Posterior cingulate gyrus (tissue), 11 donors: ENCODE data around the gene IFFO2.

Experiments
- DNase-seq, 10 donors: peaks; one replicate each; pipeline versions ENCODE4 v3.0.0 to v3.0.0-alpha.2; 2020 to 2021; ENCODE audit warnings: mixed read lengths in 3 of 10
- intact Hi-C: fragments of 100-400 bp; cut with DNase I; formaldehyde crosslinking; loops from one replicate; pipeline ENCODE4 v1.15.1; 2023

Gene IFFO2

GRCh38 chr1:18954270-18955071, 2.0 kb downstream of the IFFO2 start:
- intact Hi-C loops: loop anchor here (5.0 kb wide), 2 partner anchors 32 to 42 kb away; no protein-coding TSS in a partner anchor
- peak in 2 of 10 donors; percentile 28 to 36 for DNase-seq

DNA sequence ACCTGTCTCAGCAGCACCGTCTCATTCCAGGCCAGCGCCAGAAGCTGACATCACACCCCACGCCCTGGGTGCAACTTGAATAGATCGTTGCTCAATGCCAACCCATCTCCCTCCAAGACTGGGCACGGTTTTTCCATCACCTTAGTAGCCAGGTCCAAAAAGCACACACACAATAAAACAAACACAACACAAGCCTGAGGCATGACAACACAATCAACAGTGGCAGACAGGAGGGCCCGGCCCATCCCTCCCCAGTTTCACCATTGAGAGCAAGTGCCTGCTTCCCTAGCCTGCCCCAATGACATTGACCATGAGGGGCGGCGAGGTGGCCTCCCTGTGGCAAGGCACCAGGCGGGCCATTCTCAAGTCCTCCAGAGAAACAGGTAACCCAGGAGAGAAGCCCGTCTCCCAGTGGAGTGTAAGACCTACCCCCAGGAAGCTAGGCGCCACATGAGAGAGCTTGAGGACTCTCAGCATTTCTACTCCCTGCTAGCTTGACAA, 2.7 kb downstream of the IFFO2 start:
- intact Hi-C loops: loop anchor here (5.0 kb wide), 1 partner anchor 41 kb away; no protein-coding TSS in a partner anchor
- DNase-seq: peak in 2 of 10 donors; percentile 65 to 76

DNA sequence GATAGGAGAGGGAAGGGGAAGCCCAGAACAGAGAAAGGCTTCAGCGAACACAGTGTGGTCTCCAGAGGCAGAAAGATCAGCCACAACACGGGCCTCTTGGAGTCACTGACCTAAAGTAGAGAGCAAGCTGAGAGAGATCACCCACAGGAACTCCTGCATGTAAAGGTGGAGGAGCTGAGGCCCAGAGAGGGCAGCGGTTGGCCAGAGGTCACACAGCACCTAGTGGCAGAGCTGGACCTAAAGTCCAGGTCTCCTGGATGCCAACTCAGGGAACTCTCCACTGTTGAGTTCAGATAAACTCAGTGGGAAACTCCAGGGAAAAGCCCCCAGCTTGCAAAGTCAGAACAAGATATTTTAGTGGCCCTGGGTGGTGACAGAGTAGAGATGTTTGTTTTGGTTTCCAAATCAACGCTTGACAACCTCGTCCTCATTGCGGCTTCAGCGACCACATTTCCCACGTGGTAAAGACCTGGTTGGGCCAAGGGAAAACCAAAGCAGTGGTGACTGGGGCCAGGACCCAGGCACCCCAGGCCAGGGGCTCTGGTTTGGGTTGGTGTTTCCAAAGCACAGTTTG, 4.6 kb downstream of the IFFO2 start:
- intact Hi-C loops: loop anchor here (5.0 kb wide), 1 partner anchor 40 kb away; no protein-coding TSS in a partner anchor
- DNase-seq: peak in 2 of 10 donors; percentile 5 to 27

- intact Hi-C loops: loop anchor here (5.0 kb wide), 1 partner anchor 39 kb away; no protein-coding TSS in a partner anchor
- peak in 2 of 10 donors; percentile 63 to 77 for DNase-seq
Observed at GRCh38 chr1:18951416-18951815, 5.1 kb downstream of the IFFO2 start.

- intact Hi-C loops: loop anchor here (5.0 kb wide), 1 partner anchor 38 kb away; no protein-coding TSS in a partner anchor
- DNase-seq: peak in 2 of 10 donors; percentile 72 to 86
Observed at GRCh38 chr1:18950401-18951026, 6.0 kb downstream of the IFFO2 start.

DNA sequence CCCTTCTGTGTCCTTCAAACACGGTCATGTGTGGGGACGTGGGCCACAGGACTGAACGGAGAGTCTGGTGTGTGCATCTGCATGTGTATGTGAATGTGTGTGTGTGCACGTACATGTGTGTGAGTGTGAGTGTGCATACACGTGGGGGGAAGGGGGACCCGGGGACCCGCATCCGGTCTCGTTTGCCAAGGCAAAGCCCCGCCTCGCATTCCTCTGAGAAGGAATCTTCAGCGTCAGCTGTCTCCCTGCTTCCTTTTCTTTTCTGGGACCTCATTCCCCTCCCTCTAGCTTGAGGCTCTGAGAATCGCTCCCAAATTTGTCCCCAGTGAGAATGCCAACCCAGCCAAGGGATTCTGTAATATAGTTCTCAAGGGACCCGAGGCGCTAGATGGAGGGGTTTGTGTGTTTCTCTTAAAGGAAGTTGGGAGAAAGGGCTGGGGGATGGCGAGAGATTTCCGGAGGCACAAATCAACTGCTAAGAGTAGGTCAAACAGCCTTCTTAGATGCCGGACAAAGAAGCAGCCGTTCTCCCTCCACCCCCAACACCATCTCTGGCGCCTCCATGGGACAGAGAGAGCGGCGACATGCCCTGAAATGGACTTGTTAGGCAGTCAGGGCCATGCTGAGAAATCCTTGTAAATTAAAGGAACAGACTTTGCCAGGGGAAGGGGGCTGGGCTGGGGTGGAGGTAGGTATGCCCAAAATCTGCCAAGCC, 6.6 kb downstream of the IFFO2 start:
- intact Hi-C loops: loop anchor here (5.0 kb wide), 1 partner anchor 38 kb away; no protein-coding TSS in a partner anchor
- peak in 7 of 10 donors; percentile 55 to 95 (median 71) for DNase-seq

DNA sequence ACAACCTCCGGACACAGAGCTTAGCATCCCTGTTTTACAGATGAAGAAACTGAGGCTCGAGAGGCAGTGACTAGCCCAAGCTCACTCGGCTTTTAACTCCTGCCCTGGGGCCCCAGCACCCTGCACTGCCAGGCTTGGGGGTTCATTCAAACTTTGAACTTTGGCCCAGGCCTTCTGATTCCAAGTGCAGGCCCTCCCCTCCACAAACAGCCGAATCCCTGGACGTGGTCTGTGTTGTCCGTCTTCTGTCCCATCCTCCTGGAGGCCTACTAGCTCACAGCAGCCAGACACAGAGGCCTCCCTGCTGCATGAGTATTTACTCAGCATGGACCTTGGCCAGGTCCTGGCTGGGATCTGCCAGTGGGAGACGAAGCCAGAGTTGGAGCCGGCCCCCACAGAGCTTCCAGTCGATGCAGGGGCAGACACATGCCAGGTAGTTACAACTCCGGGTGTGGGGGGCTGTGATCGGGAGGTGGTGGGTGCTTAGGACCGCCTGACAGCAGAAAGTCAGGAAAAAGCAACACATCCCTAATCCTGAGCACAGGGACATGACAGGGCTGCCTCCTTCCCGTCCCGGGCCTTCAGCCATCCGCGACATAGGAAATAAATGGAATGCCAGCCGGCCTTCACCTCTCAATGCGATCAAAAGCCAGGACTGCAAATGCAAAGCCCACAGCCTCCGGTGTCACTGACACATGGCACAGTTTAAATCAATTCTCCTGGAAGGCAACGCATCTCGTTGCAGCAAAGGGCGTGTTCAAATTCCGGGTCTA, 7.4 kb downstream of the IFFO2 start:
- intact Hi-C loops: no loop called here
- DNase-seq: peak in 2 of 10 donors; percentile 64 to 75

DNA sequence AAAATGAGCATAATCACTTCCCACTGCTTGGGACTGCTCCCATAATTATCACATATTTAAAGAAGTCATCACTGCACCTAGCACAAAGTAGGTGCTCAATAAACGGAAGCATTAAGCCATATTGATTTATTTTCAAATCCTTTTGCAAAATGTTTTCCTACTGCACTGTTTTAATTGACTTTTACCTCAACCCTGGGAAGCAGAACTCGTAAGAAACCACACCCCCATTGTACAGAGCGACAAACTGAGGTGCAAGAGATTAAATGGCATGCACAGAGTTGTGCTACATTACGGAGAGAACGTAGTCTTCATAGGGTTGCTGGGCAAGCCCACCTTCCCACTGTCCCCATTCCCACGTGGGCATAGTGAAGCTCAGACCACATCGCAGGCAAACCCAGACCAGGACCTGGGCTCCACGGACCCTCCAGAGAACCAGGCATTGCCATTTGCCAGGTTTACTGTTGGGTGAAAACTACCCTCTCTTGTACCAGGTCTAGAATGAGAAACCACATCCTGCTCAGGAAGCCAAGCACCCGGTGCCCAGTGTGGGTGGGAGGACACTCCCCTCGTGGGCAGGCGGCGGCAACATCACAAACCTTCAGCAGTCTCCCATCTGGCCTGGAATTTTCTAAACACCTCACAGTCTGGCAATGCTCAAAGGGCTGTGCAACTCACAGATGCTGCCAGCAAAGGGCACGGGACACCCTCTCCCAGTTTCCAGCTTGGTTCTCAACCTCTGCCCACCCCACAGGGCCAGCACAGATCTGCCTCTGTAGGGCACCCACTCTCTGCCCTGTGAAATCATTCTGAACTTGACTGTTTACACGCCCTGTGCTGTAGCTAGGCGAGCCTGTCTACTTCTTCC, 8.2 kb downstream of the IFFO2 start:
- DNase-seq: peak in 2 of 10 donors; percentile 43 to 62

GRCh38 chr1:18947570-18947969, 8.9 kb downstream of the IFFO2 start:
- DNase-seq: peak in 2 of 10 donors; percentile 64 to 74
- intact Hi-C loops: no loop called here

More for the DNA sequence above, 8.2 kb downstream of the IFFO2 start:
- intact Hi-C loops: no loop called here

- peak in 2 of 10 donors; percentile 67 to 81 for DNase-seq
- intact Hi-C loops: no loop called here
Observed at GRCh38 chr1:18946550-18947381, 9.7 kb downstream of the IFFO2 start.

- intact Hi-C loops: no loop called here
- DNase-seq: peak in 3 of 10 donors; percentile 65 to 91 (median 82)
Observed at GRCh38 chr1:18945401-18945849, 11.1 kb downstream of the IFFO2 start.

GRCh38 chr1:18944810-18945209, 11.7 kb downstream of the IFFO2 start:
- peak in 3 of 10 donors; percentile 48 to 87 (median 71) for DNase-seq
- intact Hi-C loops: no loop called here

- intact Hi-C loops: no loop called here
Observed at GRCh38 chr1:18943914-18944572, 12.4 kb downstream of the IFFO2 start.

DNA sequence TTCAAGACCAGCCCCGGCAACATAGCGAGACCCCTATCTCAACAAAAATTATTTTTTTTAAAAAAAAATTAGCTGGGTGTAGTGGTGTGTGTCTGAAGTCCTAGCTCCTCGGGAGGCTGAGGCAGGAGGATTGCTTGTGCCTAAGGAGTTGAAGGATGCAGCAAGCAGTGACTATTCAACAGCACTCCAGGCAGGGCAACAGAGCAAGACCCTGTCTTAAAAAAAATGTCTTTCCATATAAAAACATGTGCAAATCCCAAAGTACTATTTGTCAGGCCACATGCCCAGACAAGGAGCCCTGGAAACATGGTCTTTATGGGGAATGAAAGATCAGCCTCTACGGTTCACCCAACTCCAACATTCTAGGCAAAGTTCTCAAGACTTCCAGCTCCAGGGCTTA, 13.3 kb downstream of the IFFO2 start:
- intact Hi-C loops: no loop called here
- DNase-seq: peak in 3 of 10 donors; percentile 16 to 38 (median 18)

More at GRCh38 chr1:18943914-18944572, 12.4 kb downstream of the IFFO2 start:
- peak in 3 of 10 donors; percentile 6 to 67 (median 38) for DNase-seq

DNA sequence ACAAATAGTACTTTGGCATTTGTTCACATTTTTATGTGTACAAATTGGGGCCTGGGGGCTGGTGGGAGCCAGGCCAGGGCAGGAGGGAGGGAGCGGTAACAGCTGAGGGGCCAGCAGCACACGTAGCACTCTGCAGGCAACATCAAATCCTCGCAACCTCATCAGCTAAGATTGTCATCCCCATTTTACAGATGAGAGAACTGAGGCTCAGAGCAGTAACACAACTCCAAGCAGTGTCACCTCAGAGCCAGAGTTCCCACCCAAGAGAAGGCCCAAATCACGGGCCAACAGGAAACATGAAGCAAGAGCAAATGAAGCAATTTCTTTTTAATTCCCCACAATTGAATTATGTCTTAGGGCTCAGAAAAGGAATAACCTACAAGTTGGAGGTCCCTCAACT, 14.1 kb downstream of the IFFO2 start:
- DNase-seq: peak in 2 of 10 donors; percentile 20 to 24
- intact Hi-C loops: no loop called here
